Amygdala (tissue), 56 donors: ENCODE data around the gene UQCRC2.
"Not testable (repeated sequence)": the region's sequence is repeated elsewhere in the genome, so short reads cannot be mapped to it uniquely, and the experiment has no call there.

Source experiments
- DNase-seq, 56 donors: peaks; one replicate each; lab custom pipeline; 2025; lab: John Stamatoyannopoulos, UW

The UQCRC2 gene

GRCh38 chr16:21980032-21980431, 26.9 kb downstream of the UQCRC2 start:
- no peak for DNase-seq

- no peak for DNase-seq
Observed at GRCh38 chr16:21982108-21982507, 28.9 kb downstream of the UQCRC2 start.

- DNase-seq: no peak
Observed at GRCh38 chr16:21984062-21984461, 30.9 kb downstream of the UQCRC2 start.

DNA sequence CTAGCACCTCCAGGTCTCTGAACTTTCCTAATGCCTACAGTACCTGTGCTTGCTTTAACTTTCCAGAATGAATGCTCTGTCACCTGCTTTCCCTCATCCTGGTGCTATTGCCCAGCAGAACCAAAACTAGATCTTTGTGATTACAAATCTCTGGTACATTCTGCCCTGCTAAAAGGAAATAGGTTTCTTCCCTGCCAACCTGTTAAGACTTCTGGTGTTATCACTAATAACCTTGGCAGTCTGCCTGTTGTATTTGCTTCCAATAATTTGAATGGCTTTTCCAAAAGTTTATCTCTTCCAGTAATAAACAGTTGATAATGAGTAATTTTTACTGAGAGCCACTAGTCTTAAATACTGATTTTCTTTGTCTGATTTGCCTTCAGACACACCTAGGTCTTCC, 32.4 kb downstream of the UQCRC2 start:
- DNase-seq: no peak

GRCh38 chr16:21986692-21987246, 33.6 kb downstream of the UQCRC2 start:
- DNase-seq: no peak

DNA sequence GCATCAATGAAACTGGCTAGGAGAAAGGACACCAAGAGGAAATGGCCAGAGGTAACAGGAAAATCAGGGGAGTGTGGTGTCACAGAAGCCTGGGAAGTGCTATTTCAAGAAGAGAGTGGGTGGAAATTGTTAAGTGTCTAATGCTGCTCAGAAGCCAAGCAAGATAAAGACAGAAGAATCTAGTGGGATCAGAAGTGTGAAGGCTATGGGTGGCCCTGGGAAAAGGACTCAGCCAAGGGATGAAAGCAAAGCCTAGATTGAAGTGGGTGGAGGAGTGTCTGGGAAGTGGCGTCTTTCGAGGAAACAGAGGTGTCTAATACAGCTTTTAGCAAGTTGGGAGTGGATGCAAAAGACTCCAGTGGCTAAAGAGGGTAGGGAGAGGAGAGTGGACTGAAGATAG, 34.3 kb downstream of the UQCRC2 start:
- no peak for DNase-seq

DNA sequence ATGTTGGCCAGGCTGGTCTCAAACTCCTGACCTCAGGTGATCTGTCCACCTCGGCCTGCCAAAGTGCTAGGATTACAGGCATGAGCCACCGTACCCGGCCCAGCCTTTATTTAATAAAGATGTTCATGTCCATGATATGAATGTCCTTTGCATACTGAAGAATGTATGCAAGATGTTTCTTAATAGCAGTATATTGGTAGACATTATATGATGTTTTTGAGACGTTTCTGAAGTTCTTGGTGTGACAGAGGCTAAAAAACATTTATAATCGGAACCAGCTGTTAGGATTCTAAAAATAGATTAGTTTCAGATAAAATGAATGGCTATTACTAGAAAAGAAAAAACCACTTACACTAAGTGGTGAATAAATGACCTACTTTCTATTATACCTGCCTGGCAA, 36.0 kb downstream of the UQCRC2 start:
- DNase-seq: no peak

DNA sequence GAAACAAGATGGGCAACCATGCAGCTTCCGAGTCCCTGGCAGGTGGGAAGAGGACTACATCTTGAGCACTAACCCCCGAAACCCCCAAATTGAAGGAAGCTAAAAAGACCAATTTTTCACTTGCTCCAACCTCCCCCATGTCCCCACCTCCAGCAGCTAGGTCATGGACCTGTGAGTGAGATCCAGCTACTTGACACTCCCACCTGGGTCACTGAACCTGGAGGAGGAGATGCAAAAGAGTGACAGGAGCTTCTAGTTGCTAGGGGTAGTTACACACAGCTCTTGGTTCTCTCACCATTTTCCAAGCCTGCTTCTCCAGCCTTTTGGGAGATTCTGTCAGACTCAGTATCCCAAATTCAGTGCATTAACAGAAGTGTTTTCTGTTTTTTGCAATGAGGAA, 36.6 kb downstream of the UQCRC2 start:
- DNase-seq: no peak

DNA sequence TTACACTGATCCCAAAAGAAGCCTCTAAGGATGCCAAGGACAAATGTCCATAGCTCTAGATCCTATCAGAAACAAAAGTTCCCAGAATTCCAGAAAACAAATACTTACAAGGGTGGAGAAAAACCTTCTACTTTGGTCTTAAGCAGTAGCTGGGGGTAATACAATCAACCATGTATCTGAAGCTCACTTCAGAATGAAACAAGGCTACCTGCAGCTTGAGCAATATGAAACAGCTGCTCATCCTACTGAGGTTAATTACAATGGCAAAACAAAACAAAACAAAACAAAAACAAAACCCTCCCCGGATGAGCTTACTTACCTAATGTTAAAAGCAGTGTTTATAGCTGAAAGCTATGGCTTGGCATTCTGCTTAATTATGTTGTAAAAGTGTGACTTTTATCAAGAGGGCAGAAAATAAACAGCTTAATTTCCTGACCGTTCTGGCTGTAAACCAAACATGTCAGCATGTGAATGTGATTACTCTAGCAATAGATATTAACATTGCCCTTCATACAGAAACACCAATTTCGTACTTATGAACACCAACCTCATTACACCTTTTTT, 37.3 kb downstream of the UQCRC2 start:
- DNase-seq: no peak

GRCh38 chr16:21991621-21992020, 38.5 kb downstream of the UQCRC2 start:
- no peak for DNase-seq

DNA sequence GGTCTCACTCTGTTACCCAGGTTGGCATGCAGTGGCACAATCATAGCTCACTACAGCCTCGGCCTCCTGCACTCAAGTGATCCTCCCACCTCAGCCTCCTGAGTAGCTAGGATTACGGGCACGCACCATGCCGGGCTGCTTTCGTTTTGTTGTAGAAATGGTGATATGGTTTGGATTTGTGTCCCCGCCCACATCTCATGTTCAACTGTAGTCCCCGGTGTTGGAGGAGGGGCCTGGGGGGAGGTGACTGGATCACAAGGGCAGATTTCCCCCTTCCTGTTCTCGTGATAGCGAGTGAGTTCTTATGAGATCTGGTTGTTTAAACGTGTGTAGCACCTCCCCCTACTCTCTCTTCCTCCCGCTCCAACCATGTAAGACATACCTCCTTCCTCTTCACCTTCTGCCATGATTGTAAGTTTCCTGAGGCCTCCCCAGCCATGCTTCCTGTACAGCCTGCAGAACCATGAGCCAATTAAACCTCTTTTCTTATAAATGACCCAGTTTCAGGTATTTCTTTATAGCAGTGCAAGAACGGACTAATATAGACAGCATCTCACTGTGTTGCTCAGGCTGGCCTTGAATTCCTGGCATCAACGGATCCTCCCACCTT, 41.8 kb downstream of the UQCRC2 start:
- DNase-seq: no peak

DNA sequence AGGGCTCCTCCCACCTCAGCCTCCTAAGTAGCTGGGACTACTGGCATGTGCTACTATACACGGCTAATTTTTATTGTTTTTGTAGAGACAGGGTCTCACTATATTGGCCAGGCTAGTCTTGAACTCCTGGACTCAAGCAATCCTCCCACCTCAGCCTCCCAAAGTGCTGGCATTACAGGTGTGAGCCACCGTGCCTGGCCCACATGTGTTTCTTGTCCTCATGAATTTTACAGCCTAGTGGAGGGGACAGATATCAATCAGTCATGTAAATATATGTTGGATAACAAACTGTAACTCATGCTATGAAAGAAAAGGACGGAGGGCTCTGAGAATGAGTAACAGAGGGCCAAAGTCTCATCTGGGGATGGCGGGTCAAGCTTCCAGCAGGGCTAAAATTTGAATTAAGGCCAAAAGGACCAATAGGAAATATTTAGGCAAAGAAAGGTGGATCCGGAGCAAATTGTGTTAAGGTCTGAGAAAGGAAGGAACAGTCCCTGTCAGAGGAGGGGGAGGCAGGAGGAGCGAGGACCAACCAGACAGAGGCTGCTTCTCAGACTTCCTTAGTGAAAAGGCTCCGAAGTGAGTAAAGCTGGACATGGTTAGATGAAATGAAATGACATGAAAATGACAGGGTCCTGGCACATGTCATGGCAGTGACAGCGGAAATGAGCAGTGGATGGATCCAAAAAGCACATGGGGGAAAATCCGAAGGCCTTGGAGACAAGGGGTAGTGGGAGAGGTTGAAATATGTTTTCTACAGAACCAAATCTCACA, 43.9 kb downstream of the UQCRC2 start:
- no peak for DNase-seq

DNA sequence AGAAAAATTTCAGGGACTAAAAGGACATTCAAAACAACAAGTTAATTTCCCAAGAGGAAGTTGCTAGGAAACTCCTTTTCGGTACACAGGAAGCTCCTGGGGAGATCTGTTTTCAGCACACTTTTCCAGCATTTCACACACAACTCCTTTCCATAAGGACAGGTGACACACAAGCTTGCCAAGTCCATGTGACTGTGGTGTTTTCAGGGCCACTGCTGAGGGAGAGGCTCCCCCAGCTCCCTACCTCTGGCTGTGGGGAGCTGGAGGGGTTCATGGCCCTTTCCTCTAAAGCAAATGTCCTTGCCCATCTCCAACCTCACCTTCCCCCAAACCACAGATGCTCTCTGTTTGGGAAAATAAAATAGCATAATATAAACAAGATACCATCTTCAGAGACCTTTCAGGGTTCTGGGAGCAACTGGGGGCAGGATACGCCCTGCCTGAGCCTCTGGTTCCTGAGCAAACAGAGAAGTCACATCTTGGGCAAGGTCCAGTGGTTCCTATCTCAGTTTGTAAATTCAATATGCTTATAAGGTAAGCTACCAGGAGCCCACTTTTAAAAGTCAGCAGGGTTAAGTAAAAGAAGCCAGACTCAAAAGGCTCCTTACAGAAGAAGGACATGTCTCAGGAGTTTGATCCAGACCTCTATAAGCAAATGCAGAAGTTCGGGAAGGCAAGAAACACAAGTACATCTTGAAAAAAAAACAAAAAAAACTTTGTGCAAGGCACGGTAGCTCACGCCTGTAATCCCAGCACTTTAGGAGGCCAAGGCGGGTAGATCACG, 44.7 kb downstream of the UQCRC2 start:
- no peak for DNase-seq

GRCh38 chr16:22001591-22001990, 48.4 kb downstream of the UQCRC2 start:
- no peak for DNase-seq

DNA sequence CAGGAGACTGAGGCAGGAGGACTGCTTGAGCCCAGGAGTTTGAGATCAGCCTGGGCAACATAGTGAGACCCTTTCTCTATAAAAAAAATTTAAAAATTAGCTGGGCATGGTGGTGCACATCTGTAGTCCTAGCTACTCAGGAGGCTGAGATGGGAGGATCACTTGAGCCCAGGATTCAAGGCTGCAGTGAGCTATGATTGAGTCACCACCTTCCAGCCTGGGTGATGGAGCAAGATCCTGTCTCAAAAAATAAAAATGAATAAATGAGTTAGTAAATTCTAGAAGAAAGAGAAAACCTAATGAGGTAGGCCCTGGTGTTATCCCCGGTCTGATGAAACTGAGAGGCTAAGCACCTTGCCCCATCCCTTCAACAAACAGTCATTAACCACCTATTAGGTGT, 48.9 kb downstream of the UQCRC2 start:
- DNase-seq: not testable (repeated sequence)

DNA sequence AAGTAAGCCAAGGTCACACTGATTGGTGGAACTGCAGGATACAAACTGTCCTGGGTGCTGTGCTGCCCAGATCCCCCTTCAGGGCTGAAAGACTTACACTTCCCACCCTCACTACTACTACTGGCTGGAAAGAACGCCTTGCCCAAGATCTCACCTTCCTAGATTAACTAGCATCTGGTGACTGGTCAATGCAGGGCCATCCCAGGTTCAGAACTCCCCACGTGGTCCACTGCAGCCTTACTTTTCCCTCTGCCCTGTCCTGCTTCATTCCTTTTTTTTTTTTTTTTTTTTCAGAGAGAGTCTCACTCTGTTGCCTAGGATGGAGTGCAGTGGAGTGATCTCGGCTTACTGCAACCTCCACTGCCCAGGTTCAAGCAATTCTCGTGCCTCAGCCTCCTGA, 50.0 kb downstream of the UQCRC2 start:
- no peak for DNase-seq

DNA sequence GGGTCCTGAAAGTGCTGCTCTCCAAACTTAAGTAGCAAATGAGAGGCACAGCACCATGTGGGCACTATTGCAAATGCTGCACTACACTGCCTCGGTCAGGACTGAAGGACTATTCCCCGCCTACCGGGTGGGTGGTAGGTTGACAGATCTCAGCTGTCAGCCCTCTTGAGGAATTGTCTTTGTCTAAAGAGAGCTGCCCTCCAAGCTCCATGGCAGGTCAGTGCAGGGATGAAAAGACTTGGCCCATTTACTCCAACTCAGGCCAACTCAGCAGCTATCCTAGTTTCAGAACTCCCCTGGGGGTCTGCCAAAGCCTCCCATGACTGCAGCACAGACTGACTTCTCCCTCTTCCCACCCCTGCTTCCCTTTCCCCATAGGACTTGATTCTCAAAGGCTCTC, 51.2 kb downstream of the UQCRC2 start:
- DNase-seq: peak in 8 of 56 donors; percentile 5 to 54 (median 20)

- DNase-seq: no peak
Observed at GRCh38 chr16:22005746-22006145, 52.6 kb downstream of the UQCRC2 start.

GRCh38 chr16:22006636-22007035, 53.5 kb downstream of the UQCRC2 start:
- DNase-seq: no peak

- DNase-seq: no peak
Observed at GRCh38 chr16:22007159-22007508, 54.0 kb downstream of the UQCRC2 start.
